Hepatocyte (in vitro differentiated cells): ENCODE results near the gene C2. TPM values are rescaled to one million over a fixed set of nuclear protein-coding genes. Genes with fewer than 3 reads are reported as not detected.
A peak's percentile ranks its signal among the peaks of the same experiment; 100 is the strongest.

ENCODE experiments used
- DNase-seq: peaks from one replicate; pipeline ENCODE4 v3.0.0-alpha.2; 2016; ENCODE audit warnings: low spot score
- H2AFZ ChIP-seq: fragments of 200-600 bp; sonication (generic); 2 replicates; pipeline ENCODE4 v1.6.0; 2016; ENCODE audit warnings: antibody characterized with exemption, mild to moderate bottlenecking
- H3K27ac ChIP-seq: fragments of 200-600 bp; sonication (generic); 2 replicates; pipeline ENCODE4 v1.5.1; 2016; ENCODE audit warnings: mild to moderate bottlenecking
- H3K27me3 ChIP-seq: fragments of 200-600 bp; sonication (generic); 2 replicates; pipeline ENCODE4 v1.6.1; 2016
- H3K36me3 ChIP-seq: fragments of 200-600 bp; sonication (generic); replicated peaks from 2 replicates; pipeline ENCODE4 v1.5.1; 2016; ENCODE audit warnings: low read depth; ENCODE audit not compliant: insufficient read depth
- H3K4me1 ChIP-seq: fragments of 200-600 bp; sonication (generic); 2 replicates; pipeline ENCODE4 v1.5.1; 2016; ENCODE audit warnings: mild to moderate bottlenecking, moderate library complexity; ENCODE audit not compliant: insufficient read depth
- H3K4me2 ChIP-seq: fragments of 200-600 bp; sonication (generic); 2 replicates; pipeline ENCODE4 v1.6.0; 2016
- H3K4me3 ChIP-seq: fragments of 200-600 bp; sonication (generic); 2 replicates; pipeline ENCODE4 v1.5.1; 2016; ENCODE audit warnings: mild to moderate bottlenecking
- H3K79me2 ChIP-seq: fragments of 200-600 bp; sonication (generic); 2 replicates; pipeline ENCODE4 v1.6.0; 2017; ENCODE audit warnings: mild to moderate bottlenecking
- H3K9me2 ChIP-seq: fragments of 200-600 bp; sonication (generic); replicated peaks from 2 replicates; pipeline ENCODE4 v1.6.0; 2017; ENCODE audit warnings: mild to moderate bottlenecking; ENCODE audit not compliant: insufficient read depth
- H3K9me3 ChIP-seq: fragments of 200-600 bp; sonication (generic); 2 replicates; pipeline ENCODE4 v1.5.1; 2016; ENCODE audit warnings: low read depth, mild to moderate bottlenecking
- H4K20me1 ChIP-seq: fragments of 200-600 bp; sonication (generic); 2 replicates; pipeline ENCODE4 v1.6.0; 2016; ENCODE audit warnings: mild to moderate bottlenecking; ENCODE audit not compliant: insufficient read depth, poor library complexity, severe bottlenecking
- CTCF ChIP-seq: fragments of 200-600 bp; sonication (generic); IDR thresholded peaks from 2 replicates; pipeline ENCODE4 v1.5.1; 2016; ENCODE audit warnings: antibody characterized with exemption, mild to moderate bottlenecking; ENCODE audit not compliant: poor library complexity
- EZH2 ChIP-seq: fragments of 200-600 bp; sonication (generic); IDR thresholded peaks from 2 replicates; pipeline ENCODE4 v1.6.1; 2016; ENCODE audit warnings: antibody characterized with exemption, mild to moderate bottlenecking, borderline replicate concordance
- EZH2phosphoT487 ChIP-seq: fragments of 200-600 bp; sonication (generic); IDR thresholded peaks from one replicate; pipeline ENCODE4 v1.6.1; 2018; ENCODE audit warnings: antibody characterized with exemption, mild to moderate bottlenecking, low read depth, moderate library complexity; ENCODE audit not compliant: unreplicated experiment, severe bottlenecking
- WGBS: methylation state at CpG from one replicate; pipeline ENCODE4 v1.1.6; 2016; ENCODE audit warnings: low lambda C conversion rate; ENCODE audit errors: missing lambda C conversion rate; 5-methylcytosine and 5-hydroxymethylcytosine counted together
- polyA plus RNA-seq: library from polyadenylated mRNA; unstranded; fragments of >200 nt; fragmentation: Nextera tagmentation; extraction: Ambion mirVana; gene quantifications from 2 replicates; pipeline ENCODE4 v1.2.1, GENCODE V29; 2016
- total RNA-seq: library from RNA; depleted of rRNA; stranded (reverse); fragments of >200 nt; gene quantifications from 2 replicates; pipeline ENCODE4 v1.2.3, GENCODE V29; 2014

Gene C2
- total and polyA plus RNA-seq, 2 experiments from 2014 or later: 46.4 to 48.3 TPM

- WGBS: 88% methylated on average over 17 of the region's 17 CpGs
- Histone ChIP-seq H4K20me1 (no peaks in the 10 kb centered on the region), H3K9me3 (no peaks in the 10 kb centered on the region), H3K79me2 (peaks cover 36% of the 10 kb centered on the region), H3K9me2 (no peaks in the 10 kb centered on the region), H3K27ac (peak overlapping the region; percentile 40), H3K36me3 (no peaks in the 10 kb centered on the region), H3K27me3 (no peaks in the 10 kb centered on the region), H2AFZ (no peak overlapping the region), H3K4me1 (peaks cover 19% of the 10 kb centered on the region), H3K4me2 (peak overlapping the region; percentile 92), H3K4me3 (no peak overlapping the region)
- TF ChIP-seq CTCF (no peak), EZH2 (no peak), EZH2phosphoT487 (no peak)
- DNase-seq: no peak
Observed at GRCh38 chr6:31969712-31970603, 42.4 kb downstream of the C2 start.

DNA sequence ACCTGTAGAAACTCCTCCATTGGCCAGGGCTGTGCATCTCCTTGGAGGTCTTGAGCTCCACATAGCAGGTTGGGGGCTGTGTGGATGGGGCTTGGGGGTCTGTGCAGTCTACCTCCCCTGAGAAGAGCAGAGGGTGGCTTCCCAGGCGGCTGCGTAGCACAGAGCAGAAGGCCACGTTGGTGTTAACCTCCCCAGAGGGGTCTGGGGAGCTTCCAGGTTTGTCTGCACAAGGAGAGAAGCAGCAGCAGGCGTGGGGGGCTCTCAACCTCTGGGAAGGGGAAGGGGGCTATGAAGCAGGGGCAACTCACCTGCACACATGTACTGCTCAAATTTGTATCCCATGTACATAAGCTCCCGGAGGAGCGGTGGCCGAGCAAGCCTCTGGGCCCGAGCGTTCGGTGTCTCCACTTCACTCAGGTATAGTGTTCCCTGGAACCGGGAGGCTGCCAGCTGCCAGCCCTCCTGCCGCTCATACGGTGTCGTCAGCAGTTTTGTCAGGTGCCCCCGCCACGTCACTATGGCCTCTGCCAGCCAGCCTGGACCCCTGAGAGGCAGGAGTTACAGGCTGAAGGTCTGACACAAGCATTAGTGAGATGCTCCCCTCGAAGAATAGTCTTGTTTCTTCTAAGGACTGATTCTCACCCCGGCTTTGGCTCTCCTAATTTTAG is 43.2 kb downstream of the C2 start:
- Histone ChIP-seq H3K79me2 (peaks cover 36% of the 10 kb centered on the region), H3K4me2 (peak overlapping the region; percentile 92), H3K36me3 (no peaks in the 10 kb centered on the region), H3K27ac (peak overlapping the region; percentile 95), H4K20me1 (no peaks in the 10 kb centered on the region), H3K9me3 (no peaks in the 10 kb centered on the region), H2AFZ (no peak overlapping the region), H3K4me1 (peaks cover 19% of the 10 kb centered on the region), H3K9me2 (no peaks in the 10 kb centered on the region), H3K4me3 (no peak overlapping the region), H3K27me3 (no peaks in the 10 kb centered on the region)
- DNase-seq: no peak
- WGBS: 94% methylated on average over 18 of the region's 18 CpGs
- TF ChIP-seq EZH2phosphoT487 (no peak), EZH2 (no peak), CTCF (no peak)

- WGBS: 61% methylated on average over 29 of the region's 29 CpGs
- H3K27ac ChIP-seq: peak overlapping the region; percentile 95
- TF ChIP-seq EZH2phosphoT487 (no peak), CTCF (no peak), EZH2 (no peak)
- H3K9me2 ChIP-seq: no peaks in the 10 kb centered on the region
- peak overlapping the region; percentile 92 for H3K4me2 ChIP-seq
- peaks cover 19% of the 10 kb centered on the region for H3K4me1 ChIP-seq
- H3K4me3 ChIP-seq: peak overlapping the region; percentile 58
- H3K36me3 ChIP-seq: no peaks in the 10 kb centered on the region
- DNase-seq: no peak
- H3K9me3 ChIP-seq: no peaks in the 10 kb centered on the region
- peak overlapping the region; percentile 7 for H2AFZ ChIP-seq
- no peaks in the 10 kb centered on the region for H3K27me3 ChIP-seq
- peaks cover 36% of the 10 kb centered on the region for H3K79me2 ChIP-seq
- H4K20me1 ChIP-seq: no peaks in the 10 kb centered on the region
Observed at GRCh38 chr6:31971279-31971992, 43.9 kb downstream of the C2 start.
